ENCODE data around the gene CLSTN2. TPM values are rescaled to one million over a fixed set of nuclear protein-coding genes. Genes with fewer than 3 reads are reported as not detected.

Gene CLSTN2
- total and polyA plus RNA-seq, 2 of the 8 experiments (the other 6 are each of a cell fraction or from before 2014, with no cell fraction given), result 0.39 to 0.52 TPM

DNA sequence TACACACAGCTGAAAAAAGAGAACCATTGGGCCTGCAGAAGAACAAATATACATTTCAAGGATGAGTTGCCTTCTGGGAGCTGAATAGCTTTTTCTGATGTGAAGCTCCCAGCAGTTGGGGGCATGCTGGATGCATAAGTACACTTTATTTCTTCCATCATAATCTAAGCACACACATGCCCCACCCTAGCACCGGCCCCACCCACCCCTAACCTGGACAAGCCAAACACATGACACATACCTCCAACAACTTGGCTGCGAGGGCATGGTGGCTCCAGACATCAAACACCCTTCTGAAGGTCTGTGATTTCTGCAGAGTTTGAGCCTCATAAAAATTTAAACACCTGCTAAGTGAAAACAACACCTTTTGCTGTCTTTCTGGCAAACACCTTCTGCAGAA, 435.7 kb downstream of the CLSTN2 start:
- Histone ChIP-seq H3K4me2 (ENCODE audit: insufficient read depth in 1 of 2, low read depth in 2 of 2, low read length in 2 of 2) (no peak overlapping the region), H3K27me3 (replicated peaks in 1 of 4; ENCODE audit: control insufficient read depth in 3 of 4, extremely low read depth in 1 of 4, insufficient read depth in 3 of 4, low read length in 3 of 4) (no peaks in the 10 kb centered on the region), H2AK5ac (ENCODE audit: low read depth, low read length) (no peak overlapping the region), H3K14ac (ENCODE audit: insufficient read length) (no peak overlapping the region), H2BK15ac (ENCODE audit: low read length) (no peak overlapping the region), H3K36me3 (ENCODE audit: control insufficient read depth in 2 of 4, insufficient read depth in 4 of 4, low read length in 3 of 4) (no peaks in the 10 kb centered on the region), H3K4me3 (ENCODE audit: extremely low read depth in 1 of 4, insufficient read depth in 2 of 4, low read depth in 3 of 4, low read length in 4 of 4) (no peak overlapping the region), H2BK20ac (ENCODE audit: low read length) (no peak overlapping the region), H2BK12ac (ENCODE audit: low read depth, low read length) (no peak overlapping the region), H3K4me1 (replicated peaks in 1 of 4; ENCODE audit: control insufficient read depth in 3 of 4, insufficient read depth in 4 of 4, low read length in 3 of 4) (peaks cover 0 to 2% (median 0%) of the 10 kb centered on the region in 4 experiments; a peak in 1 of 7 replicates), H3K79me1 (ENCODE audit: low read depth, low read length) (no peaks in the 10 kb centered on the region), H4K91ac (replicated peaks; ENCODE audit: insufficient read length, low read length) (no peak overlapping the region), H3K9me3 (ENCODE audit: insufficient read depth in 2 of 2, low read depth in 1 of 2, low read length in 1 of 2) (no peaks in the 10 kb centered on the region), H4K20me1 (replicated peaks in 1 of 2; ENCODE audit: control insufficient read depth in 1 of 2, insufficient read depth in 2 of 2, low read length in 2 of 2) (no peaks in the 10 kb centered on the region), H3K56ac (replicated peaks; ENCODE audit: insufficient read length, low read depth, low read length) (no peak overlapping the region), H3K18ac (ENCODE audit: extremely low read depth, low read length) (no peak overlapping the region), H2BK5ac (ENCODE audit: low read depth, low read length) (no peak overlapping the region), H3K9ac (replicated peaks in 1 of 4; ENCODE audit: extremely low read depth in 1 of 4, low read depth in 3 of 4, low read length in 3 of 4) (no peak overlapping the region), H4K5ac (ENCODE audit: insufficient read length, low read depth, low read length) (no peak overlapping the region), H3K79me2 (ENCODE audit: control insufficient read depth in 1 of 2, insufficient read depth in 2 of 2, low read length in 2 of 2) (no peaks in the 10 kb centered on the region), H3K23ac (ENCODE audit: insufficient read length) (no peak overlapping the region), H3K4ac (replicated peaks; ENCODE audit: insufficient read length, low read depth, low read length) (no peak overlapping the region), H2BK120ac (replicated peaks; ENCODE audit: low read depth, low read length) (no peak overlapping the region), H4K8ac (ENCODE audit: extremely low read depth, insufficient read depth, low read length) (no peak overlapping the region), H3K23me2 (ENCODE audit: low read depth, low read length) (no peaks in the 10 kb centered on the region), H2AFZ (ENCODE audit: low read length) (no peak overlapping the region), H3K27ac (ENCODE audit: low read depth, low read length) (no peak overlapping the region)
- no peak for DNase-seq (ENCODE audit: low read depth in 1 of 2, low spot score in 2 of 2)
- POLR2A ChIA-PET (ENCODE audit: partially characterized antibody), result no interaction called here
- CTCF ChIA-PET (ENCODE audit: partially characterized antibody), result interaction anchor here (1.0 kb wide), 2 partner anchors 9 to 707 kb away, joined by 3 read pairs; no protein-coding TSS in a partner anchor
- FAIRE-seq, result no peak
- 46% methylated on average over 2 of the region's 2 CpGs; no CpG with 5 or more reads in 1 of the 2 experiments for WGBS, 2 experiments (ENCODE audit: extremely low coverage in 1 of 2, insufficient coverage in 1 of 2, insufficient read length in 1 of 2, insufficient replicate concordance in 2 of 2, low coverage in 1 of 2, low lambda C conversion rate in 2 of 2, missing lambda C conversion rate in 1 of 2)
- TF ChIP-seq RAD21 (IDR thresholded peaks at IDR 0.05 in 1 of 2, conservative IDR thresholded peaks at IDR 0.05 in 1 of 2; ENCODE audit: low read depth in 2 of 2, low read length in 2 of 2), result no peak
- TF ChIP-seq, protein P1, sequence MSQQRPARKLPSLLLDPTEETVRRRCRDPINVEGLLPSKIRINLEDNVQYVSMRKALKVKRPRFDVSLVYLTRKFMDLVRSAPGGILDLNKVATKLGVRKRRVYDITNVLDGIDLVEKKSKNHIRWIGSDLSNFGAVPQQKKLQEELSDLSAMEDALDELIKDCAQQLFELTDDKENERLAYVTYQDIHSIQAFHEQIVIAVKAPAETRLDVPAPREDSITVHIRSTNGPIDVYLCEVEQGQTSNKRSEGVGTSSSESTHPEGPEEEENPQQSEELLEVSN (IDR thresholded peaks at IDR 0.05), result no peak
- TF ChIP-seq EZH2 (IDR thresholded peaks at IDR 0.05; ENCODE audit: low read depth, low read length, severe bottlenecking), result no peak
- no peak for TF ChIP-seq SAP30 (IDR thresholded peaks at IDR 0.05; ENCODE audit: insufficient read depth, insufficient replicate concordance, low read length)
- no peak for TF ChIP-seq CHD2 (IDR thresholded peaks at IDR 0.05; ENCODE audit: low read length)
- TF ChIP-seq TAF1 (IDR thresholded peaks at IDR 0.05; ENCODE audit: low read depth, low read length), result no peak
- no peak for TF ChIP-seq ZNF274 (IDR thresholded peaks at IDR 0.05; ENCODE audit: borderline replicate concordance, extremely low read depth, low read length)
- no peak for TF ChIP-seq CBX8 (IDR thresholded peaks at IDR 0.05; ENCODE audit: borderline replicate concordance, low read depth, low read length)
- TF ChIP-seq POU5F1 (IDR thresholded peaks at IDR 0.05; ENCODE audit: low read depth, low read length), result no peak
- no peak for TF ChIP-seq BCL11A (IDR thresholded peaks at IDR 0.05; ENCODE audit: low read depth in 2 of 2, low read length in 2 of 2)
- no peak for TF ChIP-seq TBP (IDR thresholded peaks at IDR 0.05; ENCODE audit: low read depth, low read length)
- TF ChIP-seq SIRT6 (IDR thresholded peaks at IDR 0.05; ENCODE audit: low read length), result no peak
- TF ChIP-seq CBX5 (IDR thresholded peaks at IDR 0.05; ENCODE audit: low read depth, low read length), result no peak
- TF ChIP-seq YY1 (IDR thresholded peaks at IDR 0.05; ENCODE audit: low read depth, low read length), result no peak

Data from H1 (cell line).